HUES64 (cell line): ENCODE measurements around the gene ZCCHC2. TPM values are rescaled to one million over a fixed set of nuclear protein-coding genes. Genes with fewer than 3 reads are reported as not detected.
A peak's percentile ranks its signal among the peaks of the same experiment; 100 is the strongest.

Experiments
- H3K27ac ChIP-seq: 2 replicates; pipeline ENCODE4 v1.7.0; 2013; ENCODE audit warnings: low read depth, low read length, inconsistent platforms
- H3K27me3 ChIP-seq: 2 replicates; pipeline ENCODE4 v1.6.1; 2013; ENCODE audit warnings: mild to moderate bottlenecking, low read length; ENCODE audit not compliant: insufficient read depth
- H3K36me3 ChIP-seq: 2 replicates; pipeline ENCODE4 v1.6.1; 2013; ENCODE audit warnings: mild to moderate bottlenecking, low read length; ENCODE audit not compliant: insufficient read depth
- H3K4me1 ChIP-seq: 2 replicates; pipeline ENCODE4 v1.6.1; 2013; ENCODE audit warnings: mild to moderate bottlenecking, low read length, moderate library complexity; ENCODE audit not compliant: insufficient read depth
- H3K4me3 ChIP-seq: 2 replicates; pipeline ENCODE4 v1.5.1; 2013; ENCODE audit warnings: mild to moderate bottlenecking, low read length, moderate library complexity
- H3K9ac ChIP-seq: 2 replicates; pipeline ENCODE4 v1.6.1; 2013; ENCODE audit warnings: mild to moderate bottlenecking, low read depth, low read length
- H3K9me3 ChIP-seq: 2 replicates; pipeline ENCODE4 v1.6.1; 2013; ENCODE audit warnings: low read depth, low read length; ENCODE audit not compliant: insufficient read depth
- WGBS: fragments of 150-250, 120-280 bp; methylation state at CpG from one replicate; pipeline ENCODE4 v1.1.7; 2013; ENCODE audit warnings: missing lambda C conversion rate; 5-methylcytosine and 5-hydroxymethylcytosine counted together
- polyA plus RNA-seq, 2 experiments: library from polyadenylated mRNA; stranded (reverse); fragments of 50-300 nt; gene quantifications; one replicate each; pipeline ENCODE4 v1.2.3, GENCODE V29; 2013

ZCCHC2 gene
- 5.7 TPM for polyA plus RNA-seq (2013, experiment 1 of 2)
- polyA plus RNA-seq (2013, experiment 2 of 2) = 6.1 TPM

DNA sequence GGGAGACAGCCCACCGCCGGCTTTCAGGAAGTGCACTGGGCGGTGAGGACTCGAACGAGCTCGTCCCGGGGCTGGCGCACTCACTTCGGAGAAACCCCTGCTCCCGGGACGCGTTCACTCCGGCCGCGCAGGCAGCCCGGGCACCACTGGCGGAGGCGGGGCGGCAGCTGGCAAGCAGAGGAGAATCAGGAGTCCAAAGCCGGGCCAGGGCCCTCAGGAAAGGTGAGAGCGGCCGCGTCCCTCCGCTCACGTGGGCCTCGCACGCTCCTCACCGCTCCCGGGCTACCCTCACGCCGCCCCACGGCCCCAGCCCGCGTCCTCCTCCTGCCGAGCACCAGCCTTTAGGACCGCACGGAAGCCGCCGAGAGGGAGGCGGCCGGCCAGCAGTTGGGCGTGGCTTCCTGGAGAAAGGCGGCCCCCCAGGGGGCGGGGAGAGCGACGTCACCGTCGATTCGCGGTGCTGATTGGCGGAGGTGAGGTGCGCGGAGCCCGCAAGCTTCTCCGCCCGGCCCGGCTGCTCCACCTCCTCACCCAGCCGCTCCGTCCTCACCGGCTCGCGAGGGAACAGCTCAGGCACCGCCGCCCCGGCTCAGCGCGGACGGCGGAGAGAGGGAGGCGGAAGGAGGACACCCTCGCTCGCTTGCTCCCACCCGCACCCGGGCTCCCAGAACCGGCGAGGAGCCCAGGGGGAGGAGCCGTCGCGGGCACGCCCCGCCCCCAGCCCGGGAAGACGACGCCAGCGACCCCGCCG lies at the start of gene ZCCHC2:
ZCCHC2 (plus strand) TSS at position 522 of the 751 bp plus-strand sequence. CDS start 400 bp downstream, outside the sequence.
- peak within 1 kb of the TSS; percentile 97 for H3K27ac ChIP-seq
- WGBS = under 1% methylated on average over 87 of the region's 87 CpGs
- no peaks in the 10 kb centered on the region for H3K9me3 ChIP-seq
- peak within 1 kb of the TSS; percentile 73 for H3K9ac ChIP-seq
- peaks cover 29% of the 10 kb centered on the region for H3K4me1 ChIP-seq
- H3K4me3 ChIP-seq = peak within 1 kb of the TSS; percentile 91
- no peaks in the 10 kb centered on the region for H3K36me3 ChIP-seq
- peaks cover 54% of the 10 kb centered on the region for H3K27me3 ChIP-seq

DNA sequence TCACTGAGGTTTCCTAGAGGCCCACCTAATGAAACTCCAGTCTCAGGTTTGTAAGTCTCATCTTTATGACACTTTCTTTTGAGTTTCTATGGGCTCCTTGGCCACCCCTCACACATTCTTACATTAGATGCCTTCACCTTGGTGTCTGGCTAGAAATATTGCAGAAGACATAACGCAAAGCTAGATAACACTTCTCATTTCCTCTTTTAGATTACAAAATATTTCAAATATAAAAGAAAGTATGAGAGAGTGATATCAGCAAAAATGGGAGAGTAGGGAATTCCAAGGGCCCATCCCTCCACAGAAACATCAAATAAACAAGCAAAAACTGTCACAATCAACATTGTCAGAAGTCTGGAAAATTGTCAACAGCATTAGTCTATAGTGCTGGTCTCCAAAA lies 43.3 kb upstream of the ZCCHC2 start:
- Histone ChIP-seq H3K9ac (no peak overlapping the region), H3K36me3 (no peaks in the 10 kb centered on the region), H3K27me3 (peaks cover 1% of the 10 kb centered on the region; the same call in 1 of the 2 replicates), H3K4me1 (no peaks in the 10 kb centered on the region), H3K4me3 (no peak overlapping the region), H3K27ac (no peak overlapping the region), H3K9me3 (peaks cover 18% of the 10 kb centered on the region; the same call in 1 of the 2 replicates)
- no CpG with 5 or more reads among the region's 1 CpG for WGBS

- H3K9me3 ChIP-seq = peaks cover 18% of the 10 kb centered on the region; the same call in 1 of the 2 replicates
- peaks cover 2% of the 10 kb centered on the region; the same call in 1 of the 2 replicates for H3K27me3 ChIP-seq
- peaks cover 7% of the 10 kb centered on the region for H3K4me1 ChIP-seq
- no peak overlapping the region for H3K9ac ChIP-seq
- no peaks in the 10 kb centered on the region for H3K36me3 ChIP-seq
- H3K27ac ChIP-seq = no peak overlapping the region
- H3K4me3 ChIP-seq = no peak overlapping the region
Observed at GRCh38 chr18:62480927-62481326, 41.9 kb upstream of the ZCCHC2 start.

DNA sequence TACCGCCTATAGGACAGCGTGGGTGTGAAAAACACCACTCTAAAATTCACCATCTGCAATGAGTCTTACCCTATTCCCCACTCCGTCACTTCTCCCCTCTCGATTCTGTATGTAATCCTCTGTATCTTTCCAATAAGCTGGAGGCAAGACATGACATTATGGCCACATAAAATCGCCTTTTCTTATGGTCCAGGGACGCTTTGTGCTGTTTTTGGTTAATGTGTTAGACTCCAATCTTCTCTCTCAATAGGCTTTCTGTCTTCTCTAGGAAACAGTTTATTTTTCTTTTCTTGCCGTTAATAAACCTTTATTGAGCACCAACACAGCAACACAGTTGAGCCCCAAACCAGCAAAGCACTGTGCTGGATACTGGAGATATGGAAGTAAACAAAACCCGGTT lies 37.9 kb upstream of the ZCCHC2 start:
- Histone ChIP-seq H3K4me1 (peaks cover 12% of the 10 kb centered on the region), H3K4me3 (no peak overlapping the region), H3K9ac (no peak overlapping the region), H3K27ac (no peak overlapping the region), H3K9me3 (peaks cover 13% of the 10 kb centered on the region; the same call in 1 of the 2 replicates), H3K27me3 (peaks cover 2% of the 10 kb centered on the region; the same call in 1 of the 2 replicates), H3K36me3 (no peaks in the 10 kb centered on the region)
- 82% methylated on average over 7 of the region's 8 CpGs for WGBS

DNA sequence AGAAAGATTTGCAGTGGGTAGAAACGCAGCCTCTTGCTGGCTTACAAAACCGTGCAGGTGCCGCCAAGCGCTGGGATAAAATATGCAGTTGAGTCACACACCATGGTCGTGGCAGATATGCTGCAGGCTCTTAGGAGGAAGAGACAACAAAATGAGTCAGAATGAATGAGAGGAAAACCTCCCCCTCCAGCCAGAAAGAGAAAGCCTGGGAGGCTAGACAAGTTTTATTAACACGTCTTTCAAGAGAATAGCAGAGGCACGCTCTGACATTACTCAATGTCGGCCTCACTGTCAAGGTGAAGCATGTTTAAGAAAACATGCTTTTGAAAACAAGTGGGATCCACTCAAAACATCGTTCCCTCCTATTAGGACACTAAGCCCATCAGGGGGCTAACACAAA lies 37.1 kb upstream of the ZCCHC2 start:
- Histone ChIP-seq H3K27me3 (peaks cover 2% of the 10 kb centered on the region; the same call in 1 of the 2 replicates), H3K36me3 (no peaks in the 10 kb centered on the region), H3K9me3 (peaks cover 7% of the 10 kb centered on the region; the same call in 1 of the 2 replicates), H3K4me1 (peaks cover 12% of the 10 kb centered on the region), H3K9ac (no peak overlapping the region), H3K4me3 (no peak overlapping the region; the same call in 1 of the 2 replicates), H3K27ac (no peak overlapping the region)
- 40% methylated on average over 9 of the region's 9 CpGs for WGBS

GRCh38 chr18:62486290-62486964 lies 36.4 kb upstream of the ZCCHC2 start:
- peaks cover 2% of the 10 kb centered on the region; the same call in 1 of the 2 replicates for H3K27me3 ChIP-seq
- no peak overlapping the region for H3K4me3 ChIP-seq
- no peaks in the 10 kb centered on the region for H3K36me3 ChIP-seq
- no peak overlapping the region for H3K27ac ChIP-seq
- no peak overlapping the region for H3K9ac ChIP-seq
- H3K4me1 ChIP-seq = peaks cover 12% of the 10 kb centered on the region
- WGBS = 64% methylated on average over 3 of the region's 4 CpGs
- no peaks in the 10 kb centered on the region for H3K9me3 ChIP-seq

- Histone ChIP-seq H3K36me3 (no peaks in the 10 kb centered on the region), H3K9ac (no peak overlapping the region)
Observed at GRCh38 chr18:62487161-62487560, 35.7 kb upstream of the ZCCHC2 start.

DNA sequence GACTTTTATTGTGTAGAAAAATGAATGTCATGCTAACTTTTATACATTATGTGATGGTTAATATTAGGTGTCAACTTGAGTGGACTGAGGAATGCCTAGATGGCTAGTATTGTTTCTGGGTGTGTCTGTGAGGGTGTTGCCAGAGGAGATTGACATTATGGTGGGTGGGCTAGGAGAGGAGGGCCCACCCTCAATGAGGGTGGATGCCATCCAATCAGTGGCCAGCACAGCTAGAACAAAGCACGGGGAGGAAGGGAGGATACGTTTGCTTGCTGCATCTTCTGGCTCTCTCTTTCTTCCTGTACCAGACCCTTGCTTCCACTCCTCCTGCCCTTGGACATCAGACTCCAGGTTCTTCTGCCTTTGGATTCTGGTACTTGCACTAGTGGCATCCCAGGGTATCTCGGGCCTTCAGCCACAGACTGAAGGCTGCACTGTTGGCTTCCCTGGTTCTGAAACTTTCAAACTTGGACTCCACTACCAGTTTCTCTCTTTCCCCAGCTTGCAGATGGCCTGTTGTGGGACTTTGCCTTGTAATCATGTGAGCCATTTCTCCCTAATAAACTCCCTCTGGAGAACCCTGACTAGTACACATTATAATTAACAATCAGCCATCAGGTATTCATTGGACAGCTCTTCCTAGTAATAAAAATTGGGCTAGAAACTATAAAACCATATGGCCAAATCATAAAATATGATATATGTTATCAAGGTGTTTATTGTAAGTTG lies 31.7 kb upstream of the ZCCHC2 start:
- H3K9ac ChIP-seq = no peak overlapping the region
- no peaks in the 10 kb centered on the region for H3K9me3 ChIP-seq
- H3K4me3 ChIP-seq = no peak overlapping the region
- no peaks in the 10 kb centered on the region for H3K27me3 ChIP-seq
- WGBS = 68% methylated on average over 3 of the region's 3 CpGs
- no peak overlapping the region for H3K27ac ChIP-seq
- 0 out of 2 replicates have a peak, but pooled peaks cover 3% of the 10 kb centered on the region for H3K4me1 ChIP-seq
- H3K36me3 ChIP-seq = no peaks in the 10 kb centered on the region

More at GRCh38 chr18:62487161-62487560, 35.7 kb upstream of the ZCCHC2 start:
- Histone ChIP-seq H3K4me1 (peaks cover 12% of the 10 kb centered on the region), H3K27me3 (peaks cover 2% of the 10 kb centered on the region; the same call in 1 of the 2 replicates), H3K27ac (no peak overlapping the region), H3K9me3 (no peaks in the 10 kb centered on the region), H3K4me3 (no peak overlapping the region)
- WGBS = 96% methylated on average over 5 of the region's 5 CpGs

DNA sequence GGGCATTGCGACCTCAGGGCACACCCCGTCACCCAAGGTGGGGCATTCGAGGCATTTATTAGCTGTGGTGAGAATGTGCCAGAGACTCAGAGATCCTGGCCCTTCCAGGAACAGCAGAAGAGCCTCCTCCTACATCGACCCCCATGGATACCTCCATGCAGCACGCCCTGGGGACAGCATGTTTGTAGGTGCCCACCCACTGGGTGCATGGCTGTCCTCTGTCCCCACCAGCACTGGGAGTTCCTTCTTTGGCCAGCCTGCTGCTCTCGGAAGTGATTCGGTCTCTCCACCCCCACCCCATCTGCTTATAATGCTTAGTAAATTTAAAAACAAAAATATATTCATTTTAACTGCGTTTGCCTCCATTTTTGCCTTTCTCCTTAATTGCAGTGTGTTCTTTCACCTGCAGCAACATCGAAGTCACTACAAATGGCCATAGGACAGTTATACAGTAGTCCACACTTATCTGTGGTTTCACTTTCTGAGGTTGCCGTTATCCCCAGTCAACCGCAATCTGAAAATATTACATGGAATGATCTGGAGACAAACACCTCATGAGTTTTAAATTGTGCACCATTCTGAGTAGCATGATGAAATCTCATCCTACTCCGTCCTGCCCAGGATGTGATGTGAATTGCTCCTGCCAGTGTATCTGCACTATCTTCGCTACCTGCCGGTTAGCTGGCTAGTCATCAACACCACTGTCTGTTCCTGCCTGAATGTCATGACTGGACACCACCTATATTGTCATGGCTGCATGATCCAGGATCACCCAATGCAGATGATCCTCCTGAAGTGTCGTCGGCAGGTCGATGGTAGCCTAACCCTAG lies 29.6 kb upstream of the ZCCHC2 start:
- no peaks in the 10 kb centered on the region for H3K4me1 ChIP-seq
- H3K9ac ChIP-seq = no peak overlapping the region
- 94% methylated on average over 17 of the region's 17 CpGs for WGBS
- no peaks in the 10 kb centered on the region for H3K36me3 ChIP-seq
- no peak overlapping the region for H3K4me3 ChIP-seq
- no peaks in the 10 kb centered on the region for H3K9me3 ChIP-seq
- H3K27ac ChIP-seq = no peak overlapping the region
- no peaks in the 10 kb centered on the region for H3K27me3 ChIP-seq

DNA sequence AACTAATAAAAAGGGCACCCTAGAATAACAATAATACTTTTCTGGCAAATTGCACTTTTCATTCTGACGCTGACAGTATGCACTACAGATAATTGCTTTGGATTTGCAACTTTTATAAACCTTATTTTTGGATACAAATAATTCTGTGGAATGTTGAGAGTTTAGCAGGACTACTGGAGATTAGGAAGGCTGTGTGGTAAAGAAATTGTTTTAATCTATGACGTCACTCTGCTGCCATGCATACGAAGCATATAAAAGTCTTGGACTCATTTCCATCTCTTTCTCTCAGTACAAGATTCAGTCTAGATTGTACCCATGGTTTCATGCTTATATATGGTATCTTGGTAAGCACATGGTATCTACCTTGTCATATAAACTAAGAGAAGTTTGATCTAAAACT lies 28.1 kb upstream of the ZCCHC2 start:
- 95% methylated on average over 2 of the region's 3 CpGs for WGBS
- H3K4me3 ChIP-seq = no peak overlapping the region
- no peaks in the 10 kb centered on the region for H3K36me3 ChIP-seq
- no peaks in the 10 kb centered on the region for H3K4me1 ChIP-seq
- no peaks in the 10 kb centered on the region for H3K9me3 ChIP-seq
- no peaks in the 10 kb centered on the region for H3K27me3 ChIP-seq
- H3K9ac ChIP-seq = no peak overlapping the region
- no peak overlapping the region for H3K27ac ChIP-seq
